Calu3 (cell line): ENCODE measurements around the gene C10orf143. TPM values are rescaled to one million over a fixed set of nuclear protein-coding genes. Genes with fewer than 3 reads are reported as not detected.

Source experiments
- BruUV-seq: library from RNA; stranded (reverse); fragments of 400-500 nt; replicated peaks from 2 replicates; lab custom pipeline; 2021; lab: Mats Ljungman, UMichigan
- CTCF ChIA-PET: fragments of 300-600 bp; sonication (Branson Sonifier 250); formaldehyde crosslinking; loops from one replicate; lab custom pipeline; 2022; ENCODE audit warnings: antibody characterized with exemption; lab: Charles Lee
- DNase-seq: peaks from one replicate; pipeline ENCODE4 v3.0.0; 2022
- H3K27ac Mint-ChIP-seq: one replicate; pipeline ENCODE4 v1.8.0; 2022; ENCODE audit warnings: mixed read lengths; ENCODE audit not compliant: unreplicated experiment
- H3K27me3 Mint-ChIP-seq: one replicate; pipeline ENCODE4 v1.8.0; 2022; ENCODE audit warnings: mixed read lengths; ENCODE audit not compliant: unreplicated experiment
- H3K36me3 Mint-ChIP-seq: one replicate; pipeline ENCODE4 v1.8.0; 2022; ENCODE audit warnings: mild to moderate bottlenecking, moderate library complexity, mixed read lengths; ENCODE audit not compliant: insufficient read depth, unreplicated experiment
- H3K4me1 Mint-ChIP-seq: one replicate; pipeline ENCODE4 v1.8.0; 2022; ENCODE audit warnings: mild to moderate bottlenecking, low read depth, mixed read lengths; ENCODE audit not compliant: unreplicated experiment
- H3K4me3 Mint-ChIP-seq: one replicate; pipeline ENCODE4 v1.8.0; 2022; ENCODE audit warnings: mild to moderate bottlenecking, low read depth, moderate library complexity, mixed read lengths; ENCODE audit not compliant: unreplicated experiment
- H3K9me3 Mint-ChIP-seq: one replicate; pipeline ENCODE4 v1.8.0; 2022; ENCODE audit warnings: low read depth, mixed read lengths; ENCODE audit not compliant: unreplicated experiment
- CTCF ChIP-seq: fragments of 200-600 bp; IDR thresholded peaks from one replicate; pipeline ENCODE4 v1.8.0; 2022; ENCODE audit warnings: antibody characterized with exemption; ENCODE audit not compliant: unreplicated experiment
- intact Hi-C: fragments of 100-400 bp; cut with micrococcal nuclease; formaldehyde crosslinking; loops from one replicate; pipeline ENCODE4 v1.10.0; 2022; ENCODE audit not compliant: unreplicated experiment
- total RNA-seq: library from RNA; stranded (reverse); gene quantifications from 2 replicates; pipeline ENCODE4 v1.2.3, GENCODE V29; 2022

Gene C10orf143
- total RNA-seq, 1 experiment from 2014 or later, result 0.50 TPM

GRCh38 chr10:130044067-130045061 is 66.3 kb downstream of the C10orf143 start:
- TF ChIP-seq CTCF, result no peak
- Mint-ChIP-seq H3K4me1 (no peaks in the 10 kb centered on the region), H3K4me3 (no peak overlapping the region), H3K27ac (no peak overlapping the region), H3K9me3 (peaks cover 4% of the 10 kb centered on the region), H3K27me3 (no peaks in the 10 kb centered on the region), H3K36me3 (no peaks in the 10 kb centered on the region)
- no TSS peak for BruUV-seq
- CTCF ChIA-PET, result no interaction called here
- DNase-seq, result no peak
- intact Hi-C loops, result no loop called here

DNA sequence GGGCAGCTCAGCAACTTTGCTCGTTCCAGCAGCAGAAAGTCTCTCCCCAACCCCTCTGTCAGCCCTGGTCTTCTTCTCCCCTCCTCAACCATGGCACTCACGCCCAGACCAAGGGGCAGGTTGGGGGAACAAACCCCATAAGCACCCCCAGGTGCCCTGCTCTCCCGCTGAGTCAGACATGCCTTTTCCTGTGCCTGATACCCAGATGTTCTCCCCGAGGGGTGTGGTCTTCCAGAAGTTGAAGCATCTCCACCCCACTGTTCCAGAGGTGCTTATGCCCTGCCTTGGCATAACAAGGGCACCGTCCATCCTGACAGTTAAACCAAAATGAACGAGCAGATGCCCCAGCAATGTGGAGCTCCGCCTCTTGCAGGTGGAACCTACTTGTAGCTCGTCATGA is 67.1 kb downstream of the C10orf143 start:
- no peaks in the 10 kb centered on the region for H3K27me3 Mint-ChIP-seq
- TF ChIP-seq CTCF, result no peak

GRCh38 chr10:130042381-130042780 is 68.2 kb downstream of the C10orf143 start:
- Mint-ChIP-seq H3K36me3 (no peaks in the 10 kb centered on the region), H3K4me3 (no peak overlapping the region), H3K27ac (no peak overlapping the region), H3K27me3 (no peaks in the 10 kb centered on the region), H3K9me3 (peaks cover 4% of the 10 kb centered on the region), H3K4me1 (no peaks in the 10 kb centered on the region)
- intact Hi-C loops, result no loop called here
- DNase-seq, result no peak
- BruUV-seq, result no TSS peak
- CTCF ChIA-PET, result no interaction called here
- no peak for TF ChIP-seq CTCF

More for the DNA sequence above, 67.1 kb downstream of the C10orf143 start:
- no peaks in the 10 kb centered on the region for H3K4me1 Mint-ChIP-seq
- CTCF ChIA-PET, result no interaction called here
- H3K27ac Mint-ChIP-seq, result no peak overlapping the region
- peaks cover 4% of the 10 kb centered on the region for H3K9me3 Mint-ChIP-seq
- H3K4me3 Mint-ChIP-seq, result no peak overlapping the region
- no peak for DNase-seq
- intact Hi-C loops, result no loop called here
- H3K36me3 Mint-ChIP-seq, result no peaks in the 10 kb centered on the region
- BruUV-seq, result no TSS peak

DNA sequence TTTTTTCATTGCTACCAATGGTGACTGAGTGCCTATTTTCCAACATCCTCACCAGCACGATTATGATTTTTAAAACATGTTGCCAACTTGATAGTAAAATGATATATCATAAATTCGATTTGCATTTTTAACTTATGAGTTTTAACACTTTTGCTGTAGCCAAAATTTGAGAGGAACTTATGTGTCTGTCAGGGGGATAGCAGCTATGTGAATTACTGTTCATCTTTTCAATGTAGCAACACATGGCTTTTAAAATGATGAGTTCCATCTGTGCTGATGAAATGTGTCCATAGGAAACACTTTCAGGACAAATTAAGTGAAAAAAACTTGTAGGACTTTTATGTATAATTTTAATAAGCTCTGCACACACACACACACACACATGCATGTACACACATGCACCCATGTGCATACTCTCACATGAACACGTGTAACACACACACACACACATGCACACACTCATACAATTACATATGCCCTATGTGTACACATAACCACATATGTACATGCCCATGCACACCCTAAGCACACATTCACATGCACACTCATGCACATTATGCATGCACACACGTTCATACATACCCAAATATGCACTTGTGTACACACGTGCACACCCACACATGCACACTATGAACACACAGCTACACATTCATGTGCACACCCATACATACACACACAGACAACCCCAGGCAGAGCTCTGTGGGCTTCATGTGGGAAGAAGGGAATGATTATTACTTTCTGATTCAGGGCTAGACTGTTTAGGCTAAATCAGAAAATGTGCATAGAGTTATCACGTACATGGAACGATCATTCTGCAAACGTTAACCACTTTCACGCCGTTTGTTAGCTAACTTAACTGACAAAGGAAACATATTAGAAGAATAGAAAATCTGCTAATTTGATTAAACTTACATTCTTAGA is 68.9 kb downstream of the C10orf143 start:
- CTCF ChIA-PET, result no interaction called here
- Mint-ChIP-seq H3K4me1 (no peaks in the 10 kb centered on the region), H3K36me3 (no peaks in the 10 kb centered on the region), H3K27me3 (no peaks in the 10 kb centered on the region), H3K27ac (no peak overlapping the region), H3K4me3 (no peak overlapping the region), H3K9me3 (peaks cover 4% of the 10 kb centered on the region)
- no peak for TF ChIP-seq CTCF
- BruUV-seq, result no TSS peak
- no peak for DNase-seq
- intact Hi-C loops, result no loop called here
